ACHN (cell line): Measurements from ENCODE around the gene ZSCAN5A.
"Not testable (repeated sequence)": the region's sequence is repeated elsewhere in the genome, so short reads cannot be mapped to it uniquely, and the experiment has no call there.

Experiments used
- DNase-seq: peaks from one replicate; pipeline ENCODE4 v3.0.0-alpha.2; 2015
- in situ Hi-C: cut with HindIII; loops from 2 replicates; pipeline ENCODE4 v1.10.0; 2017; ENCODE audit warnings: low sequenced_read_pairs, low pct_ligation_motif_present, low pct_unique_long_range_greater_than_20kb

Gene ZSCAN5A

DNA sequence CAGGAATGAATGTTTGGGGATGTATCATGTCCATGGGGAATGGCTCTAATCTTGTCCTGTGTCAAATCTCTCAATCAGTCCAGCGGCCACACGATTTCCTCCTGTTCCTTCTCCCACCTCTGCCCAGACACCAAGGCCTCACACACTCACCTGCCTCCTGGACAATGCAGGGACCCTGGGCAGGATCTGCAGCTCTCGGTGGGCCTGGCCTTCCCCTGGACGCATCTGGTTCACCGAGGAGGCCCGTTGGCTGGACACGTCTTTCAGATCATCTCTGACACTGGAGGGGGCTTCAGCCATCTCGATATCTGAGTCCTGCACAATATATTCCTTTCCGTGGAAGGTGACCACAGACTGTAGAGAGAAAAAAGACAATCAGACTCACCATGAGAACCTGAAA, 91.2 kb downstream of the ZSCAN5A start:
- in situ Hi-C loops = no loop called here

DNA sequence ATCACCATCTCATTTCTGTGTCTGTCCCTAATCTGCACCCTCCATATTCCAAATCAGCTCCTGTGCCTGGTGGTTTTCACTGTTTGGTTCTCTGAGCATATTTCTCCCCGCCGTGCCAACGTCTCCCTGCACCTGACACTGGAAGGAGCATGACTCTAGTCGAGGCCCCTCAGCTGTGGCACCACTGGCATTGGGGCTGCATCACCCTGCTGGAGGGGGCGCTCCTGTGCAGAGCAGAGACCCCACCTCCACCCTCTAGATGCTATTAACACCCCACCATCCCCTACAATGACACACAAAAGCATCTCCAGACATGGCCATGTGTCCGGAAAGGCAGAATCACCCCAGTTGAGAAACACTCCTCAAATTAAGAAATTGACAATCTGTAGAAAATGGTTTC, 91.7 kb downstream of the ZSCAN5A start:
- in situ Hi-C loops = no loop called here
- no peak for DNase-seq

More for the DNA sequence above, 91.2 kb downstream of the ZSCAN5A start:
- DNase-seq = no peak

- in situ Hi-C loops = no loop called here
- no peak for DNase-seq
Observed at GRCh38 chr19:56221851-56222250, 92.8 kb downstream of the ZSCAN5A start.

DNA sequence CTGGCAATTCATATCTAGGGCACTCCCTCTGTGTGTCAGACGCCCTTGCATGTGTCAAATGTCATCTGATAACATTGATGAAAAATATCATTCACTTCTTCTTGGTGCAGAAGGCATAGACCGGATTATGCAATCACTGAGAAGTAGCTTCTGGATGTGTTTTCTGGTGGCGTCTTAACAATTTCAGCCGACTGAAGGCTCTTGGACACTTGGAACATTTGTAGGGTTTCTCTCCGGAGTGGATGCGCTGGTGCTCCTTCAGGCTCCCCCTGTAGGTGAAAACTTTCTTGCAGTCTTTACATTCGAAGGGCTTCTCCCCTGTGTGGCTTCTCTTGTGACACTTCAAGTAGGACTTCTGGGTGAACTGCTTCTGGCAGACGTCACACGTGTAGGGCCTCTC, 93.2 kb downstream of the ZSCAN5A start:
- DNase-seq, in situ Hi-C loops: not testable (repeated sequence)

DNA sequence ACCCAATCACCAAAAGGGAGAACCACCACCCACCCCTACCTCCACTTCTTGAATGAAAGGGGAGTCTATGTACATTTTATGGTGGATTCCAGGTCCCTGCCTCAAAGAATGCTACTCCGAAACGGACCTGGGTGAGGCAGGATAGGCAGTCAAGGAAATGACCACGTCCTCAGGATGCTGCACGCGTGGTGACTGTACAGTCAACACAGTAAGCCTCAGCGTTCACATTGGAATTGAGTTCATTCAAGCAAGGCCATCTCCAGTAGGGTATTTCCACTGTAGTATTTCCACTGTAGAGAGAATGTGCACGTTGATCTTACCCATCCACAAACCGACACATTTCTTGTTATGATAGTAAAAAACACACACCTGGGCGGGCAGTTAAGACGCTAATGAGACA, 95.7 kb downstream of the ZSCAN5A start:
- in situ Hi-C loops = no loop called here
- no peak for DNase-seq

GRCh38 chr19:56217039-56217949, 97.3 kb downstream of the ZSCAN5A start:
- in situ Hi-C loops = no loop called here
- no peak for DNase-seq

DNA sequence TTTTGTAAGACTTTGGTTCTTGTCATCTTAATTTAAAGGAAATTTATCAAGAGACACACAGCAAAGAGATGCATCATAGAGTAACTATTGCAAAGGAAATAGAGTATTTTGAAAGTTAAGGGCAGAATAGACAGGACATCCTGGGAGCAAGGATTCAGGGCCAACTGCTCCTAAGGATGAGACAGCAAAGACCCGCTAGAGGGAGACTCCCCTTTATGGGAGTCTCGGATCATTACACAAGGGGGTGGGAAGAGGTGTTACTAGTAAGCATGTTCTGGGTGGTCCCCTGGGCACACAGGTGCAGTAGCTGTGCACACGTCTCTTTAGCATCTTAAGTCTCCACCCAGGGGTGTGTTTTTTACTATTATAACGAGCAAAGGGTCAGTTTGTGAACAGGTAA, 102.9 kb downstream of the ZSCAN5A start:
- in situ Hi-C loops = no loop called here
- no peak for DNase-seq

DNA sequence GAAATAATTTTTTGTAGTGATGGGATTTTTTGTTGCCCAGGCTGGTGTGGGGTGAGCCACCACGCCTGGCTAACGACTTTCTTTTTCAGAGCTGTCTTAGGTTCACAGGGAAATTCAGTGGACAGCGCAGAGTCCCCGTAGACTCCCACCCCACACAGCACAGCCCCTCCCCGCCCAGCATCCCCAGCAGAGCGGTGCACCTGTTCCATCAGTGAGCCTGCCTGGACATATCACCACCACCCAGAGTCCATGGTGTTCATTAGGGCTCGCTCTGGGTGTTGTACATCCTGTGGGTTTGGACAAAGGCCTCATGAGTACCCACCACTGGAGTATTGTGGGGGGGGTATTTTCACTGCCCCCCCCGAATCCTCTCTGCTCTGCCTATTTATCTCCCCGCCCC, 104.6 kb downstream of the ZSCAN5A start:
- in situ Hi-C loops, DNase-seq: not testable (repeated sequence)

- in situ Hi-C loops = no loop called here
- no peak for DNase-seq
Observed at GRCh38 chr19:56209091-56209490, 105.5 kb downstream of the ZSCAN5A start.

DNA sequence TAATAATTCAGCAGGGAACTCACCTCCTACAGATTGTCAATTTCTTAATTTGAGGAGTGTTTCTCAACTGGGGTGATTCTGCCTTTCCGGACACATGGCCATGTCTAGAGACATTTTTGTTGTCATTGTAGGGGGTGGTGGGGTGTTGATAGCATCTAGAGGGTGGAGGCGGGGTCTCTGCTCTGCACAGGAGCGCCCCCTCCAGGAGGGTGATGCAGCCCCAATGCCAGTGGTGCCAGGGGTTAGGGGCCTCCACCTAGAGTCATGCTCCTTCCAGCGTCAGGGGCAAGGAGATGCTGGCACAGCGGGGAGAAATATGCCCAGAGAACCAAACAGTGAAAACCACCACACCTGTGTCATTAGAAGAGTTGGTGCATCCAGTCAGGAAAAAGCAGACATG, 107.1 kb downstream of the ZSCAN5A start:
- in situ Hi-C loops, DNase-seq: not testable (repeated sequence)

DNA sequence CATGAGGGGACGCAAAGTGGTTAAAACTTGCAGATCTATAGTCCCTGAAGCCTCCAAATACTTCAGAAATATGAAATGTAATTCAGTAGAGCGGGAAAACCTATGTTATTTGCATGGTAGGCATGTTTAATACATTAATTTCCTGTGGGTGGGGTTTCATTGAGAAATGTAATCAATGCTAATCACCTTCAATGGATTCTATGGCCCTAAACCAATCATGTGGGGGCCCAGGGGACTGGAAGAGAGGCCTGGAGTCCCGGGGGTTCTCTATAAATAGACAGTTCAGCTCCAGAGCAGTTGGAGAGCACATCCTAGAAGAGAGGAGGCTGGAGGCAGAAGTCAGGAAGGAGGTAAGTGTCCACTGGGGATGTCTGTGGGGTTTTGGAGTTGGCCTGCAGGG, 112.7 kb downstream of the ZSCAN5A start, which contains the start of gene ZSCAN5C:
TSS of gene ZSCAN5C (plus strand) at position 301 of the 400 bp plus-strand sequence. CDS start 3,641 bp downstream, outside the sequence.
- in situ Hi-C loops = no loop called here
- DNase-seq = no peak

- in situ Hi-C loops = no loop called here
Observed at GRCh38 chr19:56199687-56200086, 115.0 kb downstream of the ZSCAN5A start.

GRCh38 chr19:56197646-56198045, 117.0 kb downstream of the ZSCAN5A start, which contains the start of gene ZSCAN5B:
TSS of gene ZSCAN5B (minus strand) at chr19:56197783. CDS start at chr19:56193052, 4,731 bp downstream.
- in situ Hi-C loops, DNase-seq: not testable (repeated sequence)

More at GRCh38 chr19:56199687-56200086, 115.0 kb downstream of the ZSCAN5A start:
- no peak for DNase-seq

GRCh38 chr19:56193981-56194640, 120.5 kb downstream of the ZSCAN5A start:
- no peak for DNase-seq
- in situ Hi-C loops = no loop called here

GRCh38 chr19:56191711-56192110, 122.9 kb downstream of the ZSCAN5A start:
- no peak for DNase-seq
- in situ Hi-C loops = no loop called here

GRCh38 chr19:56191115-56191514, 123.5 kb downstream of the ZSCAN5A start:
- DNase-seq = no peak
- in situ Hi-C loops = no loop called here

GRCh38 chr19:56189785-56190184, 124.9 kb downstream of the ZSCAN5A start:
- in situ Hi-C loops = no loop called here
- no peak for DNase-seq

DNA sequence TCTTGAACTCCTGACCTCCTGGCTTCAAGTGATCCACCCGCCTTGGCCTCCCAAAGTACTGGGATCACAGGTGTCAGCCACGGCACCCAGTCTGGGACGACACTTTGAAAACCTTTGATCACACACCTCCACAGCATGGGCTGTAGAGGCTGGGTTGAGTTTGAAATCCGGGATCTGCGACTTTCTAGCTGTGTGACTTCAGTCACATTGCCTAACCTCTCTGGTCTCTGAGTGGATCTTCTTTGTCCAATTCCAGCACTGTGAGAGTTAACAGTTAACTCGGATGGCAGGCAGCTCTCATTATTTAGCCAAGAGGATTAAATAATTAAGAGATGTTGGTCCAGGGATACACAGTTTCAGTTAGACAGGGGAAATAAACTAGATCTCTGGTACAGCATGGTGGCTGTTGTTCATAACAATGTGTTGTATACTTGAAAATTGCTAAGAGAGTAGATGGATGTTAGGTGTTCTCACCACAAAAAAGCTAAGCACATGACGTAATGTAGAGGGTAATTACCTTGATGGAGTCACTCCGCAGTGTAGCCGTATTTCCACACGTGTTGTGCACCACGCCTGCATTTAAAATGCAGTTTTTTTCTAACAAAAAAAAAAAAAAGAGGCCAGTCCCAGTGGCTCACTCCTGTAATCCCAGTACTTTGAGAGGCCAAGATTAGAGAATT, 136.9 kb downstream of the ZSCAN5A start:
- no peak for DNase-seq
- in situ Hi-C loops = no loop called here

DNA sequence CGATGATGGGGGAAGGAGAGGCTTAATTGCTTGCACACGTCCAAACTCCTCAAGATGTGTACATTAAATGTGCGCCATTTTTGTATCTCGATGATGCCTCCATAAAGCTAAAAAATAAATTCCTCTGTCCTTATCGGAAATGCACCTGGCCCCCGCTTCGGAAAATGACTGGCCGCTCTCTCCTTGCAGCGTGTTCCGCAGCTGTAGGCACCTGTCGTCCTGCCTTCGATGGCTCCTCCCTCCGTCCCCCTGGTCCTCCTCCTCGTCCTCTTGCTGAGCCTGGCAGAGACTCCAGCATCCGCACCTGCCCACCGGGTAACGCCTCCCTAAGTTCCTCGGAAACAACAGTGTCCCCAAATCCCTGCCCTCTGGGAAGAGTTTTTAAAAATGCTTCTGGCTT, 137.8 kb downstream of the ZSCAN5A start:
- in situ Hi-C loops = no loop called here
- DNase-seq = no peak
